ENCODE data around the gene MAVS. TPM values are rescaled to one million over a fixed set of nuclear protein-coding genes. Genes with fewer than 3 reads are reported as not detected.

MAVS gene
- total and polyA plus RNA-seq, 9 of the 15 experiments (the other 6 are each of a cell fraction or from before 2014, with no cell fraction given) = 1.6 to 22.0 (median 11.3) TPM

- TF ChIP-seq GMEB1 (CRISPR knock-in tag; IDR thresholded peaks at IDR 0.05) = no peak
Observed at GRCh38 chr20:3914446-3914845, 67.8 kb downstream of the MAVS start (continued).

GRCh38 chr20:3915691-3916090 is 69.1 kb downstream of the MAVS start:
- peaks cover 15% of the 10 kb centered on the region for H4K20me1 ChIP-seq (replicated peaks; ENCODE audit: control insufficient read depth, insufficient read depth, low read length)
- TF ChIP-seq NELFE (IDR thresholded peaks at IDR 0.05; ENCODE audit: insufficient read depth, insufficient read length) = no peak
- no peak for TF ChIP-seq ZNF197 (CRISPR knock-in tag; IDR thresholded peaks at IDR 0.05; ENCODE audit: low read depth)
- TF ChIP-seq, protein P1, sequence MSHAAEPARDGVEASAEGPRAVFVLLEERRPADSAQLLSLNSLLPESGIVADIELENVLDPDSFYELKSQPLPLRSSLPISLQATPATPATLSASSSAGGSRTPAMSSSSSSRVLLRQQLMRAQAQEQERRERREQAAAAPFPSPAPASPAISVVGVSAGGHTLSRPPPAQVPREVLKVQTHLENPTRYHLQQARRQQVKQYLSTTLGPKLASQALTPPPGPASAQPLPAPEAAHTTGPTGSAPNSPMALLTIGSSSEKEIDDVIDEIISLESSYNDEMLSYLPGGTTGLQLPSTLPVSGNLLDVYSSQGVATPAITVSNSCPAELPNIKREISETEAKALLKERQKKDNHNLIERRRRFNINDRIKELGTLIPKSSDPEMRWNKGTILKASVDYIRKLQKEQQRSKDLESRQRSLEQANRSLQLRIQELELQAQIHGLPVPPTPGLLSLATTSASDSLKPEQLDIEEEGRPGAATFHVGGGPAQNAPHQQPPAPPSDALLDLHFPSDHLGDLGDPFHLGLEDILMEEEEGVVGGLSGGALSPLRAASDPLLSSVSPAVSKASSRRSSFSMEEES (CRISPR knock-in tag; IDR thresholded peaks at IDR 0.05) = no peak
- TF ChIP-seq MED1 (CRISPR knock-in tag; IDR thresholded peaks at IDR 0.05; ENCODE audit: borderline replicate concordance) = no peak
- no peak for TF ChIP-seq ZNF785 (CRISPR knock-in tag; IDR thresholded peaks at IDR 0.05)
- no peak for TF ChIP-seq KLF13 (tag; IDR thresholded peaks at IDR 0.05; ENCODE audit: borderline replicate concordance, low read depth)
- no peak for TF ChIP-seq ZNF384 (IDR thresholded peaks at IDR 0.05; ENCODE audit: low read depth, low read length)
- no peak for TF ChIP-seq ELF4 (CRISPR knock-in tag; IDR thresholded peaks at IDR 0.05)
- TF ChIP-seq BRD4 (IDR thresholded peaks at IDR 0.05) = no peak
- TF ChIP-seq ZNF41 (CRISPR knock-in tag; conservative IDR thresholded peaks at IDR 0.05) = no peak
- TF ChIP-seq E2F3 (CRISPR knock-in tag; IDR thresholded peaks at IDR 0.05) = no peak
- no peak for TF ChIP-seq ZBED1 (IDR thresholded peaks at IDR 0.05)
- TF ChIP-seq NBN (IDR thresholded peaks at IDR 0.05; ENCODE audit: low read depth) = no peak
- no peak for TF ChIP-seq PYGO2 (tag; IDR thresholded peaks at IDR 0.05)
- TF ChIP-seq, protein P2, sequence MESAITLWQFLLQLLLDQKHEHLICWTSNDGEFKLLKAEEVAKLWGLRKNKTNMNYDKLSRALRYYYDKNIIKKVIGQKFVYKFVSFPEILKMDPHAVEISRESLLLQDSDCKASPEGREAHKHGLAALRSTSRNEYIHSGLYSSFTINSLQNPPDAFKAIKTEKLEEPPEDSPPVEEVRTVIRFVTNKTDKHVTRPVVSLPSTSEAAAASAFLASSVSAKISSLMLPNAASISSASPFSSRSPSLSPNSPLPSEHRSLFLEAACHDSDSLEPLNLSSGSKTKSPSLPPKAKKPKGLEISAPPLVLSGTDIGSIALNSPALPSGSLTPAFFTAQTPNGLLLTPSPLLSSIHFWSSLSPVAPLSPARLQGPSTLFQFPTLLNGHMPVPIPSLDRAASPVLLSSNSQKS (CRISPR knock-in tag; IDR thresholded peaks at IDR 0.05) = no peak
- no peak for TF ChIP-seq SMAD2 (IDR thresholded peaks at IDR 0.05; ENCODE audit: low read depth, low read length)
- no peaks in the 10 kb centered on the region for H3K9me3 ChIP-seq (replicated peaks; ENCODE audit: control insufficient read depth, insufficient read depth, low read depth, low read length)
- in situ Hi-C loops (cut with MboI) (no loop called here), intact Hi-C loops (cut with micrococcal nuclease) (no loop called here)
- no peak overlapping the region for H3K9ac ChIP-seq (ENCODE audit: insufficient read depth in 1 of 2, low read depth in 2 of 2, low read length in 2 of 2)
- H3K4me3 ChIP-seq = no peak overlapping the region
- DNase-seq (ENCODE audit: extremely low read depth in 1 of 4, low spot score in 3 of 4) (no peak), FAIRE-seq (no peak), ATAC-seq (no peak)
- H3K4me2 ChIP-seq (ENCODE audit: insufficient read depth, low read length) = no peak overlapping the region
- peaks cover 81% of the 10 kb centered on the region for H3K79me2 ChIP-seq (ENCODE audit: control insufficient read depth, insufficient read depth, low read length)
- ChIA-PET POLR2A (interaction anchor here (0.6 to 1.8 kb wide), 2 partner anchors 10 to 67 kb away, joined by 3 to 5 read pairs; no protein-coding TSS in a partner anchor), CTCF (ENCODE audit: low intra/inter-chr PET ratio) (no interaction called here)
- 71% methylated on average over 1 of the region's 2 CpGs for WGBS (ENCODE audit: insufficient coverage, low coverage, missing lambda C conversion rate)
- no peak overlapping the region for H2AFZ ChIP-seq (ENCODE audit: low read depth, low read length)
- no TSS peak for BruUV-seq (replicated peaks)
- H3K4me1 ChIP-seq (replicated peaks in 1 of 2; ENCODE audit: control insufficient read depth in 2 of 2, insufficient read depth in 2 of 2, low read length in 2 of 2) = peaks cover 11 to 13% of the 10 kb centered on the region in 2 experiments; a peak in 4 of 5 replicates
- no peaks in the 10 kb centered on the region for H3K27me3 ChIP-seq (ENCODE audit: control insufficient read depth in 2 of 2, insufficient read depth in 2 of 2, low read length in 2 of 2)
- no peak overlapping the region for H3K27ac ChIP-seq (ENCODE audit: extremely low read depth, low read depth, low read length)
- H3K36me3 ChIP-seq (ENCODE audit: control insufficient read depth, insufficient read depth, low read length) = peaks cover 86% of the 10 kb centered on the region
- no peaks in the 10 kb centered on the region for H3K9me1 ChIP-seq (ENCODE audit: control insufficient read depth, insufficient read depth, low read length)
